ENCODE results near the gene CLDN9.

DNA sequence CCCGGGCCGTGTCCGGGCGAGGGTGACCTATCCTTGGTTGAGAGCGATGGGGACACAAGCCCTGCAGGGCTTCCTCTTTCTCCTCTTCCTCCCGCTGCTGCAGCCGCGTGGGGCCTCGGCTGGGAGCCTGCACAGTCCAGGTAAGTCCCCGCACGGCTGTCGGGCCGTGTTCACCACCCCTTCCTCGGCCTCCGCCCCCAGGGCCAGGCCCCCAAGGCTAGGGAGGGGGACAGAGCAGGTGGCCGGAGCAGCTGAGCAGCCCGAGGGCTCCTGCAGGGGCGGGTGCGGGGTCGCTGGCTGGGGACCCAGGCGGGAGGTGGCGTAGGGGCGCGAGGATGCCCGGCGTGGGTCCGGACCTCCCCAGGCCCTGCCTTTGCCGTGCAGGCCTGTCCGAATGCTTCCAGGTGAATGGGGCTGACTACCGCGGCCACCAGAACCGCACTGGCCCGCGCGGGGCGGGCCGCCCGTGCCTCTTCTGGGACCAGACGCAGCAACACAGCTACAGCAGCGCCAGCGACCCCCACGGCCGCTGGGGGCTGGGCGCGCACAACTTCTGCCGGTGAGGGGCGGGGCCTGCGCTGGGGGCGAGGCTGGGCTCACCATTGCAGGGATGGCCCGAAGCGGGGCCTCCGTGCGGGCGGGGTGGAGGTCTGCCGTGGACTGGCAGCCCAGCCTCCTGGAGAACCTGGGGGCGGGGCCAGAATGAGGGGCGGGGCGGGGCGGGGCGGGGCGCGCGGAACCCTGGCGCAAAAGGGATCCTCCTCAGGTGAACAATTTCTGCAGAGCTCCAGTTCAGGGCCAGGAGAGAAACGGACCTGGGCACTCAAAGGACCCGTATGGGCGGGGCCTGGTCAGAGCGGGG, 48.0 kb upstream of the CLDN9 start:
- TF ChIP-seq POLR2AphosphoS5 (IDR thresholded peaks at IDR 0.05; ENCODE audit: control insufficient read depth, insufficient read depth, low read depth, low read length) (no peak), FOXP1 (CRISPR knock-in tag; IDR thresholded peaks at IDR 0.05) (no peak), CEBPB (tag; IDR thresholded peaks at IDR 0.05) (no peak), ZSCAN29 (IDR thresholded peaks at IDR 0.05) (no peak), KAT2B (IDR thresholded peaks at IDR 0.05; ENCODE audit: low read depth, low read length) (no peak), SMARCE1 (IDR thresholded peaks at IDR 0.05) (no peak), EZH2 (IDR thresholded peaks at IDR 0.05; ENCODE audit: borderline replicate concordance, low read depth, low read length) (no peak)
- TF ChIP-seq, protein P1, sequence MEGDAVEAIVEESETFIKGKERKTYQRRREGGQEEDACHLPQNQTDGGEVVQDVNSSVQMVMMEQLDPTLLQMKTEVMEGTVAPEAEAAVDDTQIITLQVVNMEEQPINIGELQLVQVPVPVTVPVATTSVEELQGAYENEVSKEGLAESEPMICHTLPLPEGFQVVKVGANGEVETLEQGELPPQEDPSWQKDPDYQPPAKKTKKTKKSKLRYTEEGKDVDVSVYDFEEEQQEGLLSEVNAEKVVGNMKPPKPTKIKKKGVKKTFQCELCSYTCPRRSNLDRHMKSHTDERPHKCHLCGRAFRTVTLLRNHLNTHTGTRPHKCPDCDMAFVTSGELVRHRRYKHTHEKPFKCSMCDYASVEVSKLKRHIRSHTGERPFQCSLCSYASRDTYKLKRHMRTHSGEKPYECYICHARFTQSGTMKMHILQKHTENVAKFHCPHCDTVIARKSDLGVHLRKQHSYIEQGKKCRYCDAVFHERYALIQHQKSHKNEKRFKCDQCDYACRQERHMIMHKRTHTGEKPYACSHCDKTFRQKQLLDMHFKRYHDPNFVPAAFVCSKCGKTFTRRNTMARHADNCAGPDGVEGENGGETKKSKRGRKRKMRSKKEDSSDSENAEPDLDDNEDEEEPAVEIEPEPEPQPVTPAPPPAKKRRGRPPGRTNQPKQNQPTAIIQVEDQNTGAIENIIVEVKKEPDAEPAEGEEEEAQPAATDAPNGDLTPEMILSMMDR (IDR thresholded peaks at IDR 0.05 in 2 of 3, conservative IDR thresholded peaks at IDR 0.05 in 1 of 3; ENCODE audit: insufficient read depth in 2 of 3, low read depth in 1 of 3, low read length in 3 of 3): peak in 1 of 3 experiments; percentile 7; a peak in 1 of 6 replicates
